AG04449 (cell line): ENCODE measurements around the gene TARBP2.

ENCODE experiments used
- CTCF ChIA-PET: fragments of 350-600 bp; formaldehyde crosslinking; extraction: SDS; loops from one replicate; lab custom pipeline; 2021; ENCODE audit warnings: antibody characterized with exemption; lab: Yijun Ruan, JAX
- POLR2A ChIA-PET: fragments of 400-600, 350-600 bp; formaldehyde crosslinking; extraction: SDS; loops from one replicate; lab custom pipeline; 2020; ENCODE audit warnings: antibody characterized with exemption, inconsistent platforms; lab: Yijun Ruan, JAX
- DNase-seq: peaks from one replicate; pipeline ENCODE4 v3.0.0-alpha.2; 2010; ENCODE audit warnings: low read depth, low spot score
- H3K4me3 ChIP-seq: 2 replicates; pipeline ENCODE4 v1.5.1; 2011; ENCODE audit warnings: low read depth, mild to moderate bottlenecking, control low read depth, low read length
- TF ChIP-seq, protein P1 (sequence below): IDR thresholded peaks from one replicate; pipeline ENCODE4 v1.5.1; 2011; ENCODE audit warnings: mild to moderate bottlenecking, moderate library complexity, low read length, control low read depth, inconsistent platforms; ENCODE audit not compliant: insufficient read depth; ENCODE audit errors: missing control alignments

The TARBP2 gene

DNA sequence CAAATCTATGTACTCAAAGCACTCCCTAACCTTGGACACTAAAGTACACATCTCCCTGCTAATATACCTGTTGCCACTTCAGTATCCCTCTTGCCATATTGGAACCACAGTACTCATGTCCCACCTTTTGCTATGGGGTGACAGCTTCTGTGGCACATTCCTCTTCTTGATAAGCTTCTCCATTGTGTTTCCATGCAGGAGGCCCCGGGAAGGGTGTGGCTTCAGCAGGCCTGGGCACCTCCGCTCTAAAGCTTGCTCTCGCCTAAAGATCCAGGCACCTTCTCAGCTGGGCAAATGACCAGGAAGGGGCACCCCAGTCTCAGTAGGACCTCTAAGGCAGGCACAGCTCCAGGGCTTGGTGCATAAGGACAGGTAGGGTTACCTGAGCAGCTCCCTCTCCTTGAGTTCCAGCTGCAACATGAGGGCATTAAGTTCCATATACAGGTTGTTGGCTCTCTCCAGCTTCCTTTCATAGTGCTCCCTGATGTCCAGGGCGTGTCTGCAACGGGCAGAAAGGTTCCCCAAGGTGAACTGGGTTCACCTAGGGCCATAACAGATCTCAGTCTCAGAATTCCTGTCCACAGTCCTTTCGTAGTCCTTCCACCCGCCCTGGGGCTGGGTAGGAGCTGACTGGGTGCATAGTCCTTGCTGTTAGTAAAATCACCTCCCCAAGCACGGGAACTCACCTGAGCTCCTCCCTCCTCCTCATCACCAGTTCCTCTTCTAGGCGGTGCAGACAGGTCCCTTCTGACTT, 17.7 kb upstream of the TARBP2 start:
- no peak overlapping the region for H3K4me3 ChIP-seq
- TF ChIP-seq, protein P1, sequence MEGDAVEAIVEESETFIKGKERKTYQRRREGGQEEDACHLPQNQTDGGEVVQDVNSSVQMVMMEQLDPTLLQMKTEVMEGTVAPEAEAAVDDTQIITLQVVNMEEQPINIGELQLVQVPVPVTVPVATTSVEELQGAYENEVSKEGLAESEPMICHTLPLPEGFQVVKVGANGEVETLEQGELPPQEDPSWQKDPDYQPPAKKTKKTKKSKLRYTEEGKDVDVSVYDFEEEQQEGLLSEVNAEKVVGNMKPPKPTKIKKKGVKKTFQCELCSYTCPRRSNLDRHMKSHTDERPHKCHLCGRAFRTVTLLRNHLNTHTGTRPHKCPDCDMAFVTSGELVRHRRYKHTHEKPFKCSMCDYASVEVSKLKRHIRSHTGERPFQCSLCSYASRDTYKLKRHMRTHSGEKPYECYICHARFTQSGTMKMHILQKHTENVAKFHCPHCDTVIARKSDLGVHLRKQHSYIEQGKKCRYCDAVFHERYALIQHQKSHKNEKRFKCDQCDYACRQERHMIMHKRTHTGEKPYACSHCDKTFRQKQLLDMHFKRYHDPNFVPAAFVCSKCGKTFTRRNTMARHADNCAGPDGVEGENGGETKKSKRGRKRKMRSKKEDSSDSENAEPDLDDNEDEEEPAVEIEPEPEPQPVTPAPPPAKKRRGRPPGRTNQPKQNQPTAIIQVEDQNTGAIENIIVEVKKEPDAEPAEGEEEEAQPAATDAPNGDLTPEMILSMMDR: no peak
- DNase-seq: no peak
- ChIA-PET CTCF (interaction anchor here (1.5 to 3.6 kb wide), 2 partner anchors 9 to 19 kb away, joined by 3 to 19 read pairs; no protein-coding TSS in a partner anchor), POLR2A (interaction anchor here (1.2 to 3.6 kb wide), 3 partner anchors 8 to 16 kb away, joined by 3 to 17 read pairs (median 4); partner anchors contain the start of gene MAP3K12)

GRCh38 chr12:53483979-53484377, 17.1 kb upstream of the TARBP2 start:
- ChIA-PET CTCF (interaction anchor here (3.6 kb wide), 1 partner anchor 9 kb away, joined by 19 read pairs; no protein-coding TSS in a partner anchor), POLR2A (interaction anchor here (1.2 to 3.6 kb wide), 2 partner anchors 8 to 16 kb away, joined by 4 to 17 read pairs; partner anchors contain the start of gene MAP3K12)
- DNase-seq: no peak
- TF ChIP-seq, protein P1: no peak
- H3K4me3 ChIP-seq: no peak overlapping the region

- ChIA-PET CTCF (interaction anchor here (1.1 kb wide), 1 partner anchor 163 kb away, joined by 3 read pairs; the partner anchor contains the start of gene AAAS), POLR2A (interaction anchor here (0.9 kb wide), 1 partner anchor 11 kb away, joined by 3 read pairs; no protein-coding TSS in a partner anchor)
- no peak overlapping the region for H3K4me3 ChIP-seq
- no peak for DNase-seq
- TF ChIP-seq, protein P1: no peak
Measured at GRCh38 chr12:53484686-53485575, 16.2 kb upstream of the TARBP2 start.

DNA sequence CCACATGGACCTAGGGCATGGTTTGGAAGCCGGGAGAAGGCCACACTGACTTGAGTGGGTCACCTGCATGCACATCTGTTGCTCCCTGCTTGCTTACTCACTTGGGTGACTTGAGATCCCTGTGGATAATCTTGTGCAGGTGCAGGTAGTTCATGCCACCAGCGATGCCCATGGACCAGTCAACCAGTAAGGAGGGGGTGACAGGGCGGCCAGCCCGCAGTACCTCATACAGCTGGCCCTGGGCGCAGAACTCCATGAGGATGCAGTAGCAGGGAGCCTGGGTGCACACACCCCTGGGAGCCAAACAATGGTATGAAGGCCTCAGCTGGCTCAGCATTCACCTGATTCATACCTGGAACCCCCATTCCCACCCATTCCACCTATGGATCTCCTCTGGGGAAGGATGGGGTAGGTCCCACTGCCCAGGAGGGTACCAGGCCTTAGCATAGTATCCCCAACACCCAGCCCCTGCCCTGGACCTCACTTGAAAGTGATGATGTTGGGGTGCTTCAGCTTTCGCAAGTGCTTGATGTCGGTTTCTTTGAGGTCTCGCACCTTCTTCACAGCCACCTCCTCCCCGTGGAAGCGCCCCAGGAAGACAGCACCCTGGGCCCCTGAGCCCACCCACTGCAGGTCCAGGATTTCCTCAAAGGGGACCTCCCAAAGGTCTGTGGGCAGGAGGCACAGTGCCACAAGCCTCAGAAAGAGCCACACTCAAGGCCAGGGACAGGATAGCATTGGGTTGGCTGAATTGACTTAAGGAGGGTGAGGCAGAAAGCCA, 14.9 kb upstream of the TARBP2 start:
- TF ChIP-seq, protein P1: no peak
- no peak for DNase-seq
- POLR2A ChIA-PET: interaction anchor here (0.8 to 1.0 kb wide), 2 partner anchors 10 to 14 kb away, joined by 4 to 5 read pairs; partner anchors contain the start of genes MAP3K12 and TARBP2
- CTCF ChIA-PET: no interaction called here
- H3K4me3 ChIP-seq: no peak overlapping the region

GRCh38 chr12:53486736-53487487, 14.2 kb upstream of the TARBP2 start:
- no peak for DNase-seq
- CTCF ChIA-PET: interaction anchor here (1.1 kb wide), 1 partner anchor 163 kb away, joined by 3 read pairs; no protein-coding TSS in a partner anchor
- POLR2A ChIA-PET: interaction anchor here (0.8 to 1.0 kb wide), 2 partner anchors 9 to 13 kb away, joined by 4 to 5 read pairs; partner anchors contain the start of genes MAP3K12 and TARBP2
- H3K4me3 ChIP-seq: no peak overlapping the region
- TF ChIP-seq, protein P1: no peak
